ENCODE data around the gene PCP2. TPM values are rescaled to one million over a fixed set of nuclear protein-coding genes. Genes with fewer than 3 reads are reported as not detected.

PCP2 gene
- total and polyA plus RNA-seq, 2 of the 8 experiments (the other 6 are each of a cell fraction or from before 2014, with no cell fraction given), result not detected

DNA sequence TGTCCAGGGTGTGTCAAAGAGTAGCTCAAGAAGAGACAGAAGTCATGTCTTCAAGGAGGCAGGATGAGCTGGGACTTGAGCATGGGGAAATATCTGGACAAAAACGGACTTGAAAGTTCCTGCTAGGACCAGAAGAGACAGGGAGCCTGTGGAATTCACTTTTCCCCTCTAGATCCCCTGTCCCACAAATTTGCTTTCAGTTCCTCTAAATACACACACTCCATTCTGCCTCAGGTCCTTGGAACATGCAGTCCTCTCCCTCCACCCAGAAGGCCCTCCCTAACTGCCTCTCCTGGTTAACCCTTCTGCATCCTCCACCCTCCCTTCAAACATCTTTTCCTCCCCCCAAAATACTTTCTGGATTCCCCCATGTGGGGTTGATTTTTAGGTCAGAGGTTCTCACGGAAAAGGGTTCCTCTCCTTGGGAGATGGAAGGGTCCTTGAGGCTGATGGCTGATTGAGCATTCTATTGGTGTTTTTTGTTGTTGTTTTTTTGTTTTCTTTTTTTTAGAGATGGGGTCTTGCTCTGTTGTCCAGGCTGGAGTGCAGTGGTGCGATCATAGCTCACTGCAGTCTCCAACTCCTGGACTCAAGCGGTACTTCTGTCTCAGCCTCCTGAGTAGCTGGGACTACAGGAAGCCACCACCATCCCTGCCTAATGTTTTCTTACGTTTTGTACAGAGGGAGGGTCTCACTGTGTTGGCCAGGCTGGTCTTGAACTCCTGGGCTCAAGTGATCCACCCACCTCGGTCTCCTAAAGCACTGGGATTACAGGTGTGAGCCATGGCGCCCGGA lies 28.4 kb upstream of the PCP2 start:
- Histone ChIP-seq H4K20me1 (replicated peaks in 1 of 2; ENCODE audit: control insufficient read depth in 1 of 2, insufficient read depth in 2 of 2, low read length in 2 of 2) (no peaks in the 10 kb centered on the region), H3K4me2 (ENCODE audit: insufficient read depth in 1 of 2, low read depth in 2 of 2, low read length in 2 of 2) (no peak overlapping the region), H3K18ac (ENCODE audit: extremely low read depth, low read length) (no peak overlapping the region), H2BK12ac (ENCODE audit: low read depth, low read length) (no peak overlapping the region), H3K27me3 (replicated peaks in 1 of 4; ENCODE audit: control insufficient read depth in 3 of 4, extremely low read depth in 1 of 4, insufficient read depth in 3 of 4, low read length in 3 of 4) (no peaks in the 10 kb centered on the region), H3K4ac (replicated peaks; ENCODE audit: insufficient read length, low read depth, low read length) (no peak overlapping the region), H3K36me3 (ENCODE audit: control insufficient read depth in 2 of 4, insufficient read depth in 4 of 4, low read length in 3 of 4) (no peaks in the 10 kb centered on the region), H3K4me1 (replicated peaks in 1 of 4; ENCODE audit: control insufficient read depth in 3 of 4, insufficient read depth in 4 of 4, low read length in 3 of 4) (no peaks in the 10 kb centered on the region), H3K23me2 (ENCODE audit: low read depth, low read length) (no peaks in the 10 kb centered on the region), H3K23ac (ENCODE audit: insufficient read length) (no peak overlapping the region), H2BK120ac (replicated peaks; ENCODE audit: low read depth, low read length) (no peak overlapping the region), H2AFZ (ENCODE audit: low read length) (no peak overlapping the region), H4K91ac (replicated peaks; ENCODE audit: insufficient read length, low read length) (no peak overlapping the region), H2BK5ac (ENCODE audit: low read depth, low read length) (no peak overlapping the region), H3K27ac (ENCODE audit: low read depth, low read length) (no peak overlapping the region), H3K79me2 (ENCODE audit: control insufficient read depth in 1 of 2, insufficient read depth in 2 of 2, low read length in 2 of 2) (no peaks in the 10 kb centered on the region), H2BK15ac (ENCODE audit: low read length) (no peak overlapping the region), H4K5ac (ENCODE audit: insufficient read length, low read depth, low read length) (no peak overlapping the region), H3K14ac (ENCODE audit: insufficient read length) (no peak overlapping the region), H4K8ac (ENCODE audit: extremely low read depth, insufficient read depth, low read length) (no peak overlapping the region), H2BK20ac (ENCODE audit: low read length) (no peak overlapping the region), H3K56ac (replicated peaks; ENCODE audit: insufficient read length, low read depth, low read length) (no peak overlapping the region), H3K9ac (replicated peaks in 1 of 4; ENCODE audit: extremely low read depth in 1 of 4, low read depth in 3 of 4, low read length in 3 of 4) (no peak overlapping the region), H3K9me3 (ENCODE audit: insufficient read depth in 2 of 2, low read depth in 1 of 2, low read length in 1 of 2) (no peaks in the 10 kb centered on the region), H3K4me3 (ENCODE audit: extremely low read depth in 1 of 4, insufficient read depth in 2 of 4, low read depth in 3 of 4, low read length in 4 of 4) (no peak overlapping the region), H3K79me1 (ENCODE audit: low read depth, low read length) (no peaks in the 10 kb centered on the region), H2AK5ac (ENCODE audit: low read depth, low read length) (no peak overlapping the region)
- WGBS, 2 experiments (ENCODE audit: extremely low coverage in 1 of 2, insufficient coverage in 1 of 2, insufficient read length in 1 of 2, insufficient replicate concordance in 2 of 2, low coverage in 1 of 2, low lambda C conversion rate in 2 of 2, missing lambda C conversion rate in 1 of 2), result 60% methylated on average over 6 of the region's 8 CpGs; no CpG with 5 or more reads in 1 of the 2 experiments
- POLR2A ChIA-PET (ENCODE audit: partially characterized antibody), result interaction anchor here (0.7 kb wide), 1 partner anchor 28 kb away, joined by 3 read pairs; no protein-coding TSS in a partner anchor
- FAIRE-seq (no peak), DNase-seq (ENCODE audit: low read depth in 1 of 2, low spot score in 2 of 2) (no peak)
- CTCF ChIA-PET (ENCODE audit: partially characterized antibody), result interaction anchor here (0.6 to 2.5 kb wide), 3 partner anchors 10 to 143 kb away, joined by 3 to 11 read pairs (median 8); partner anchors contain the start of gene TRAPPC5
- no peak for TF ChIP-seq BACH1 (IDR thresholded peaks at IDR 0.05; ENCODE audit: low read length)
- no peak for TF ChIP-seq SUZ12 (IDR thresholded peaks at IDR 0.05; ENCODE audit: low read length)
- TF ChIP-seq BCL11A (IDR thresholded peaks at IDR 0.05; ENCODE audit: low read depth in 2 of 2, low read length in 2 of 2), result no peak
- TF ChIP-seq PHF8 (conservative IDR thresholded peaks at IDR 0.05; ENCODE audit: low read depth, low read length), result no peak
- TF ChIP-seq MAFK (IDR thresholded peaks at IDR 0.05; ENCODE audit: low read depth, low read length), result no peak
- no peak for TF ChIP-seq KDM1A (IDR thresholded peaks at IDR 0.05; ENCODE audit: borderline replicate concordance, low read length)
- TF ChIP-seq CTBP2 (IDR thresholded peaks at IDR 0.05; ENCODE audit: borderline replicate concordance, insufficient read depth, insufficient read length, low read length), result no peak
- no peak for TF ChIP-seq HDAC6 (IDR thresholded peaks at IDR 0.05; ENCODE audit: low read depth, low read length)
